Measurements from ENCODE around the gene CCDC88C.

The CCDC88C gene

GRCh38 chr14:91324606-91325575 lies 92.7 kb downstream of the CCDC88C start:
- no peak for DNase-seq

- DNase-seq: peak; percentile 94
Observed at GRCh38 chr14:91323671-91324605, 93.7 kb downstream of the CCDC88C start.

- DNase-seq: no peak
Observed at GRCh38 chr14:91323031-91323430, 94.6 kb downstream of the CCDC88C start.

- DNase-seq: no peak
Observed at GRCh38 chr14:91322623-91323022, 95.0 kb downstream of the CCDC88C start.

GRCh38 chr14:91321131-91321530 lies 96.5 kb downstream of the CCDC88C start:
- no peak for DNase-seq

GRCh38 chr14:91320266-91320665 lies 97.4 kb downstream of the CCDC88C start:
- no peak for DNase-seq

- no peak for DNase-seq
Observed at GRCh38 chr14:91318911-91319310, 98.7 kb downstream of the CCDC88C start.

GRCh38 chr14:91317381-91318308 lies 100.0 kb downstream of the CCDC88C start:
- DNase-seq: peak; percentile 70

GRCh38 chr14:91316761-91317160 lies 100.9 kb downstream of the CCDC88C start:
- DNase-seq: no peak

GRCh38 chr14:91315844-91316267 lies 101.8 kb downstream of the CCDC88C start:
- peak; percentile 73 for DNase-seq

- no peak for DNase-seq
Observed at GRCh38 chr14:91313852-91314251, 103.8 kb downstream of the CCDC88C start.

- no peak for DNase-seq
Observed at GRCh38 chr14:91313154-91313850, 104.3 kb downstream of the CCDC88C start.

- DNase-seq: peak; percentile 27
Observed at GRCh38 chr14:91311284-91311662, 106.3 kb downstream of the CCDC88C start.

GRCh38 chr14:91310606-91311283 lies 106.9 kb downstream of the CCDC88C start:
- no peak for DNase-seq

- no peak for DNase-seq
Observed at GRCh38 chr14:91309756-91310280, 107.8 kb downstream of the CCDC88C start.

- no peak for DNase-seq
Observed at GRCh38 chr14:91308337-91308736, 109.3 kb downstream of the CCDC88C start.

GRCh38 chr14:91307652-91308051 lies 110.0 kb downstream of the CCDC88C start:
- DNase-seq: no peak

- DNase-seq: no peak
Observed at GRCh38 chr14:91307046-91307445, 110.6 kb downstream of the CCDC88C start.

- DNase-seq: no peak
Observed at GRCh38 chr14:91306547-91306946, 111.1 kb downstream of the CCDC88C start.

- no peak for DNase-seq
Observed at GRCh38 chr14:91305650-91306431, 111.8 kb downstream of the CCDC88C start.

Data from activated naive CD4-positive, alpha-beta T cell treated with anti-CD3 and anti-CD28 coated beads, Interleukin-2, amount 50 U/mL, for 16 hours (primary cell).